SW480 (cell line): ENCODE results near the gene GPRC5C.

Source experiments
- DNase-seq: peaks from one replicate; pipeline ENCODE4 v3.0.0-alpha.2; 2016; ENCODE audit warnings: low spot score

The GPRC5C gene, protein sequence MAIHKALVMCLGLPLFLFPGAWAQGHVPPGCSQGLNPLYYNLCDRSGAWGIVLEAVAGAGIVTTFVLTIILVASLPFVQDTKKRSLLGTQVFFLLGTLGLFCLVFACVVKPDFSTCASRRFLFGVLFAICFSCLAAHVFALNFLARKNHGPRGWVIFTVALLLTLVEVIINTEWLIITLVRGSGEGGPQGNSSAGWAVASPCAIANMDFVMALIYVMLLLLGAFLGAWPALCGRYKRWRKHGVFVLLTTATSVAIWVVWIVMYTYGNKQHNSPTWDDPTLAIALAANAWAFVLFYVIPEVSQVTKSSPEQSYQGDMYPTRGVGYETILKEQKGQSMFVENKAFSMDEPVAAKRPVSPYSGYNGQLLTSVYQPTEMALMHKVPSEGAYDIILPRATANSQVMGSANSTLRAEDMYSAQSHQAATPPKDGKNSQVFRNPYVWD

DNA sequence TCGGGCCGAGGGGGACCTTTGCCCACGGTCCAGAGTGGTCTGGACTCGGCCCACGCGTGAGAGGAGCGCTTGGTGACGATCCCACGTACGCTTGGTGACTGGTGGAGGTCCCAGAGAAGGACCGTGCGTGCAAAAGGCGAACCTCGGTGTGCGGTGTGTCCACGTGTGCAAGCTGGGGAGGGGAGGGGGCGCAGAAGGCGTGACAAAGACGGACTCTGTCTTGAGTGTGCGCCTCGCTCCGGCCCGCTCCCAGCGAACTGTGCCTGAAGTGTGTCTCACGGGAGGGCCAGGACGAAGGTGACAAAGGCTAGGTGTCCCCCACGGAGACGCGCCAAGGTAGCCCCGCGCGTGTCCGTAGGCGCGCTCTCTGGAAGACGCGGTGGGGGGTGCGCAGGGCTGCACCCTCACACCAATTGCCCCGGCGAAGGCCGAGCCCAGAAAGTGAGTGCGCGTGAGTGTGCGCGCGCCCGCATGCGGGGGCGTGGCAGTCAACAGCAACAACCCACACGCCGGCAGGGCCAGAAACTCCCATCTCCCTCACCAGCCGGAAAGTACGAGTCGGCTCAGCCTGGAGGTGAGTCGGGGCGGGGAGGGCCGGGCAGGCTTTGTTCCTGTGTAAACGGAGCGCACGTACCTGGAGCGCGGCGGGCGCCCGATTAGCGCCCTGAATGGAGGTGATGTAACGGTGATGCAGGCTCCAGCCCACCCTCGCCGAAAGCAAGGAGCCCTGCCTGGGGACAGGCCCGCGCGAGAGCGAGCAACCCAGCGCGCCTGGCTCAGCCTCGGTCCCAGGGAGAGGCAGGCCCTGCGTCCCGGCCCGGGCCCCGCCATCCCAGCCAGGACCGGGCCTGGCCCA lies at the start of gene GPRC5C:
Gene GPRC5C (plus strand): TSS at position 521 of the 856 bp plus-strand sequence. CDS start 7,689 bp downstream, outside the sequence.
- peak; percentile 90 for DNase-seq

DNA sequence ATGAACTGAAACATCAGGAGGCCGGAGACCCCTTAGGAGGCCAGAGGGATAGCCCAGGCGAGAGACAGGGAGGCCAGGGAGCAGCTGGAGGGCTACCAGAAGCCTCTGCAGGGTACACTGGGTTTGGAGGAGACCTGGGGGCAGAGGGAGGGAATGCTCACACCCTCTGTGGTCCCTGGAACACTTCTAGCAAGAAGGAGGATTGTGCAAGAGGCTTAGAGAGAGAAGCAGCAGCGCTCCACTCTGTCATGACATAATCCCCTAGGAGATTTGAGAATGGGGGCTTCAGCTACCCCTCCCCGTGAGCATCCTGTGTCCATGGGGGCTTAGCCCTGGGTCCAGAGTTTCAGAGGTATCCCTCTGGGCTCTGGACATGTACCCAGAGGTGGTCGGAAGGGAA lies 48.7 kb upstream of the GPRC5C start:
- DNase-seq: no peak

DNA sequence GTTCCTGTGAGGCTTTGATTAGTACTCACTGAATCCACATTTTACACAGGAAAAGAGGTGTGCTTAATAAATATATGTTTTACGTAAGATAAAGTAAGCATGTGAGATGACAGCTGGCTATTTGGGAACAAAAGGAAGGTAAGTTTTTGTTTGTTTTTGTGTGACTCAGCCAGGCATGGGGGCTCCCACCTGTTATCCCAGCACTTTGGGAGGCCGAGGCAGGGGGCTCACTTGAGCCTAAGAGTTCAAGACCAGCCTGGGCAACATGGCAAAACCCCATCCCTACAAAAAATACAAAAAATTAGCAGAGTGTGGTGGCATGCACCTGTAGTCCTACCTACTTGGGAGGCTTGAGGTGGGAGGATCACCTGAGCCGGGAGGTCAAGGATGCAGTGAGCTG lies 46.7 kb upstream of the GPRC5C start:
- DNase-seq: no peak

DNA sequence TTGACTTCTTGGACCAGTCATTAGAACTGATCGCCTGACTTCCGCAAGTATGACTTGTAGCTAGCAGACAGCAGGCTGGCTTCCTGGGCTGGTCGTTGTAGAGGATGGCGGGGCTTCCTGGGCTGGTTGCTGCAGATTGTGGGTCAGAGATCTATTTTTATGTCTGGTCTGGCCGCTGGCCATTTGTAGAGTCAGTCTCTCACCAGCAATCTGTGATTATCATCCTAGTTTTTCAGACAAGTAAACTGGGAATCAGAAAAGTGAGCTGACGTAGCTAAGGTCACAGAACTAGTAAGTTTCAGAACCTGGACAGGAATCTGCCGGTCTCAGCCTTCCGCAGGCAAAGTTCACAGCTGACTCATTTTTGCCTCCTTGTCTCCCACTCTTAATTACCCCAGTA lies 45.5 kb upstream of the GPRC5C start:
- no peak for DNase-seq

DNA sequence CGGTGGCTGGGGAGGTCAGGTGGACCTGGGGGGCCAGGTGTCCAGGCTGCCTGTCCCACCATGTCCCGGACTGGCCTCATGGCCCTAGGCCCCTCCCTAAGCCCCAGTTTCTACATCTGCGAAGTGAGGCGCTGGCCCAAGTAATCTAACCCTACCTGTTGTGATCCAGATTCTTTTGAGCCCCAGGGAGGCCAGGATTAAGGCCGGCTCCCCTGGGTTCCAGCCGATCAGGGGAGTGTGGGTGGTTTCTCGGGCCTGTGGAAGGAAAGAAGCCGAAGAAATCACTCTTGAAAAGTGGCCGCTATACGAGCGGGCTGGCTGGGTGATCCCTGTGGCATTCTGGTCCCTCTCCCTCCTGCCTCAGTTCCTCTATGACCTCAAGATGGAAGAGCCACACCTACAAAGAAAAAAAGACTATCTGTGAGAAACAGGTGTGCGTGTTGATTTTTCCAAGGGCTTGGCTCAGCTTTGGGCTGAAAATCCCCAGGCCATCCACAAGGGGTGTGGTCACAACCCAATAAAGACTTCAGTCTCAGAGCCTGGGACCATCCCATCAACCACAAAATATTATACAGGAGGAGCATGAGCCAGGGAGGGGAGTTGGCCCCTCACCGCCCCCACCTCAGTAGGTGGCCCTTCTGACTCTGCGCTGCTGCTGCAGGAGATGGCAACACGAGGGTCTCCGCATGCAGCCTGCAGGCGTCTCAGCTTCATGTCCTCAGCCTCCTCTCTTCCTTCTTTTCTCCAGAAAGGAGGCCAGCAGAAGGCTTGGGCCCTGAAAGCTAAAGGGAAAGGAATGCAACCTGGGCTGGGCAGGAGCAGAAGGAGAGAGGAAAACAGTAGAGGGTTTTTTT lies 44.3 kb upstream of the GPRC5C start:
- no peak for DNase-seq

DNA sequence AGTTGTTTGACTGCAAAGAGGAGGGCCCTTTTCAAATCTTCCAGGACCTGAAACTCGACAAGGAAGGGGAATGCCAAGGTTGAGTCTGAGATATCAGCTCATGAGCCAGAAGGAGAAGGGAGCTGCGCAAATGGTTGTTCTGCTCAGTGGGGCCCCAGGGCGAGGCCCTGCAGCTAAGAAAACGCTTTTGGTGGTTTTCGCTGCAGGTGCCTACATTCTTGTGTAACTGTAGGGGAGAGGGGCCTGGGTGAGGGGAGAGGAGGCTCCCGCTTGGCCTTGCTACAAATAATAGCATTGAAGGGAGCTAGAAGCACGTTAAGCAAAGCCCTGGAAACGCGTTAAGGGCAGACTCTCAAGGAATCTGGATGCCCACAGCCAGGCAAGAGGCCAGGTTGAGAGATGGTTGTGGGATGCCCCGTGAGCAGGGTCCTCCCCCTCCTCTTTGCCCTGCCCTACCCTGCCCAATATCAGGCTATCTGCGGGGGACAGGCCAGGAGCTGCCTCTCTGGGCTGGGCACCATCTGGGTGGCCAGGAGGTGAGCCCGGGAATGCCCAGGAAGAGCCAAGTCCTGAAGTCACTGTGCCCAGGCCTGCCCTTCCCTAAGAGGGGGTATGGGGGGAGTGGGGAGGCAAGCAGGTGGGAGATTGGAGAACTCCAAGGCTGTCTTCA lies 42.7 kb upstream of the GPRC5C start:
- DNase-seq: no peak

DNA sequence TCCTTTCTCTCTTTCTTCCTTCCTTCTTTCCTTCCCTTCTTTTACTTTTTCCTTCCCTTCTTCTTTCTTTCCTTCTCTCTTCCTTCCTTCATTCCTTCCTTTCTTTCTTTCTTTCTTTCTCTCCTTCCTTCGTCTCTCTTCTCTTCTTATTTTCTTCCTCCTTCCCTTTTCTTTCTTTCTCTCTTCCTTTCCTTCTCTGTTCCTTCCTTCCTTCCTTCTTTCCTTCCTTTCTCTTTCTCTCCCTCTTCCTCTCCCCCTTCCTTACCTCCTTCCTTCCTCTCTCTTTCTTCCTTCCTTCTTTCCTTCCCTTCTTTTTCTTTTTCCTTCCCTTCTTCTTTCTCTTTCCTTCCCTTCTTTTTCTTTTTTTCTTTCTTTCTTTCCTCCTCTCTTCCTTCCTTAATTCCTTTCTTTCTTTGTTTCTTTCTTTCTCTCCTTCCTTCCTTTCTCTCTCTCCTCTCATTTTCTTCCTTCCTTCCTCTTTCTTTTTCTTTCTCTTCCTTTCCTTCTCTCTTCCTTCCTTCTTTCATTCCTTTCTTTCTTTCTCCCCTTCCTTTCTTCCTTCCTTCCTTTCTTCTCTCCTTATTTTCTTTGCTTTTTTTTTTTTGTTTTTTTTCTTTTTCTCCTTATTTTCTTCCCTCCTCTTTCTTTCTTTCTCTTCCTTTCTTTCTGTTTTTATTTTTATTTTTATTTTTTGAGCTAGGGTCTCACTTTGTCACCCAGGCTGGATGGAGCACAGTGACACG lies 41.8 kb upstream of the GPRC5C start:
- no peak for DNase-seq

DNA sequence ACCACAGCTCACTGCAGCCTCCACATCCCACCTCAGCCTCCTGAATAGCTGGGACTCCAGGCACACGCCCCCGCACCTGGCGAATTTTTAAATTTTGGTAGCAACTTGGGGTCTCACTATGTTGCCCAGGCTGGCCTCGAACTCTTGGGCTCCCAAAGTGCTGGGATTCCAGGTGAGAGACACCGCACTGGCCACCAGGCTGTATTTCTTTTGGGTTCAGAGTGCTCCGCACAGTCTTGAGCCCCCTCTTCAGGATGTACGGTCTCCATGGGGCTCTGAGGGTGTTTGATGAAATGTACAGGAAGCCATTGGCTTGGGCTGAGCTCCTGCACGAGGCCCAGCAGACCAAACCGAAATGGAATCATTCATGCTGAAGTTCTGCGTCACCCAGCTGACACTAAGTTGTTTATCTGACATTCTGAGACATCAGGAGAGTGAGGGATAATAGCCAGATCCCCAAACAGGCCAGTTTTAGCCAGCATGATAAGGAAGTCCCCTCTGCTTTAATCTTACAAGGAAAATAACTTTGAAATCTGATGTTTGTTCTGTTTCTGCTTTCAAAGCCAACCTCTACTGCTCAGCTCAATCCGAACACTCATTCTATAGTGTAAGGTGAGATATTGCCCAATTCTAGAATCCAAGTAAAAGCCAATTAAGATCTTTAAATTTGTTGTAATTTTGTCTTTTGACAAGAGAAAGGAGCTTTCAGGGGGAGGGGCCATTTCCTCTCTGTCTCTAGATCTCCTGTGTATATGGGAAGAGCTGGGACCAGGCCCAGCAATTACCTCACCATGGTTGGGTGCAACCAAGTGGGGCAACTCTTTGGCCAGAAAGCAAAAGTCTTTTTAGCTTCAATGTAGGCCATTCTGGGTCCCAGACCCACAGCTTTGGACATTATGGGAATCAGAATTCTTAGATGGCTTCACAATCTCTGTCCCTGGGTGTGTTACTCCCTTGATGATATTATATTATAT lies 40.9 kb upstream of the GPRC5C start:
- no peak for DNase-seq

DNA sequence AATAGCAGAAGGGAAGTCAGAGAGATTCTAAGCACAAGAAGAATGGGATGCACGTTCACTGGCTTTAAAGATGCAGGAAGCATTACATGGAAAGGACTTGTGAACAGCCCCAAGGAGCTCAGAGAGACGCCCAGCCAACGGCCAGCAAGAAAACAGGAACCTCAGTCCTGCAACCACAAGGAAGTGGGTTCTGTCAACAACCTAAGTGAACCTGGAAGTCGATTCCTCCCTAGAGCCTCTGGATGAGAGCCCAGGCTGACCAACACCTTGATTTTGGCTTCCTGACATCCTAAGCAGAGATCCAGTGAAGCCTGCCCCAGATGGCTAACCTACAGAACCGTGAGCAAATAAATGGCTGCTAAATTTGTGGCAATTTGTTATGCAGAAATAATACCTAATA lies 40.1 kb upstream of the GPRC5C start:
- no peak for DNase-seq

DNA sequence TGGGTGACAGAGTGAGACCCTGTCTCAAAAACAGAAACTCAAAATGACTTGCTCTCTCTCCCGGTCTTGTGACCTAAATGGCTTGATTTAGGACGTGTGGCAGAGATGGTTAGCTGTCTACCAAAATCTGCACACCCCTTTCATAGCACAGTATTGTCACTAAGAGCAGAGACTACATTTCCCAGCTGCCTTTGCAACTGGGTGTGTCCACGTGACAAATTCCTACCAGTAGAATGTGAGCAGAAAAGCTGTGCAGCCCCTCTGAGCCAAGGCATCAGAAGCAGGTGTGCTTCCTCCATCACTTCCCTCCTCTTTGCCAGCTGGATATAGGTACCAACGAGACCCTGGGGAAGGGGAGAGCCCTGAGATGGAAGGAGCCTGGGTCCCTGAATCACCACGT lies 39.0 kb upstream of the GPRC5C start:
- no peak for DNase-seq

DNA sequence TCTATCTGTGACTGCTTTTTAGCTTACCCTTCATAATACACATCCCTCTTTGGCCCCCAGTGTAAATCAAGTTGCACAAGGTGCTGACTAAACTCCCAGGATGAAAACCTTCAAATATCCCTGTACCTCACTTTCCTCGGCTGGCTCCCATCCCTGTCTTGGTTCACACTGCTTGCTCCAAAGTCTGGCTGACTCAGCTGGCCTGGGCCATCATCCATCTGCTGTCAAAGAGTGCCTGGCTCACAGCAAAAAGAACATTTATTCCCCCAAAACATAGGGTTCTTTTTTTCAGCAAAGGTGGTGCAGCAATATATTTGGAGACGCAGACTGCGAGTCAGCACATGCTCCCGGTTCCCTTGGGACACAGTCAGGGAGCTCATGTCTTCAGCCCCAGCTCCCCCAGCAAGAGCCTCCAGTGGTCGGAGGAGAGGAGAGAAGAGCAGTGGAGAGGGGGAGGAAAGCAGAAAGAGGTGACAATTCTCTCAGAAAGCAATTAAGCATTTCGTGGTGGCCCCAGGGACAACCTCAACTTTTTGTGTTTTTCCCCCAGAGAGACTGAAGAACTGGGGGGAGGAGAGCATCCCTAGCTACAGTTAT lies 38.4 kb upstream of the GPRC5C start:
- no peak for DNase-seq

DNA sequence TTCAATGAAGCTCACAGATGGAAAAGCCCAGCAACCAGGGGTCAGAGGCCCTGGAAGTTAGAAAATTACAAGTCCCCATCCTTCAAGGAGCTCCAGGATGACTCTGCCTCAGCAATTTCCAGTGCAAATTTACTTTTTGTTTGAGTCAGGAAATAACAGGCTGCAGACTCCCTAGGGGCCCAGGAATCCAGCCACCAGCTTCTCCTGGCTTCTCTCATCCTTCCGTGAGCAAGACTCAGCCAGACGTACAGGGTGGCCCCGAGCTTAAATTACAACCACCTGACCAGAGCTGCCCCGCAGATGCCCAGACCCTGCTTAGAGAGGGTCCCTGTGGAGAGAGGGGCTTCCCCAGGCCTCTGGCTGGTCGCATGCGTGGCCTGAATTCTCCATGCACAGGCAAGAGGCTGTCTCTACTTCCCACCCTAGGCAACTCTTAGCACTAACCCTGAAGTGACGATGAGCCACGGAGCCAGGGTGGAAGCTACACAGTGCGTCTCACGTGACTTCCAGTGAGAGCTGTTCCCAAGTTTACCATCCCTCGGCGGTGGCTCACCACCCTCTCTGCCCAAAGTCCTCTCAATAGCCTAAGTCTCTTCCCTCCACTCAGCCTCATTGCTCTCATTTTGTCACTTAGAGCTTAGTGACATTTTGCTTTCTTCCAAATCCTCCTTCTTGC lies 37.5 kb upstream of the GPRC5C start:
- DNase-seq: no peak

DNA sequence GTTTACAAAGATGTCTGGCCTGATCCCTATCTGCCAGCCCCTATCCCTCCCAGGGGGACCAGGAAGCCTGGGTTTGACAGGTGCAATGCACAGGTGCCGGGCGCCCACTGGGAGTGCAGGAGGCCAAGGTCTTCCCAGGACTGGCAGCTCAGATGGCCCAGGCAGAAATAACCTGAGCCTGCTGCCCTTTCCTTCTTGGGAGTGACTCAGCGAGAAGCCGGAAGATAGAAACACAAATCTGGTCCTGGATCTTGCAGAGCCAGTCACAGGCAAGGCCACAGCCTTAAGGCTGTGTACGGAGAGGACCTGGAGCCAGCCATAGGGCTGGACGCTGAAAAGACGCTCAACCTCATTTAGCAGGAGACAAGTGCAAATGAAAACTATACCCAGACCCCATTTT lies 36.9 kb upstream of the GPRC5C start:
- DNase-seq: no peak

DNA sequence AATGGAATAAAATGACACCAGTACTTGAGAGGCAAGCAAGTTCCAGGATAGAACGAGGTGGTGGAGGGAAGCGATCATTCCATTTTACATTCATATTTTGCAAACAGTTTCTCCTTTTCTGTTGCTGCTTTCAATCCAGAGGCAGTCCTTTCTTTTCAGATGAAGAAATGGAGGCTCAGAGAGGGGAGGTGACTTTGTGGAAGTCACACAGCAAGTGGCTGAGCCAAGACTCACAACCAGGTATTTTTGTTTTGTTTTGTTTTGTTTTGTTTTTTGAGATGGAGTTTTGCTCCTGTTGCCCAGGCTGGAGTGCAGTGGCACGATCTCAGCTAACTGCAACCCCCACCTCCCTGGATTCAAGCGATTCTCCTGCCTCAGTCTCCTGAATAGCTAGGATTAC lies 35.3 kb upstream of the GPRC5C start:
- no peak for DNase-seq

DNA sequence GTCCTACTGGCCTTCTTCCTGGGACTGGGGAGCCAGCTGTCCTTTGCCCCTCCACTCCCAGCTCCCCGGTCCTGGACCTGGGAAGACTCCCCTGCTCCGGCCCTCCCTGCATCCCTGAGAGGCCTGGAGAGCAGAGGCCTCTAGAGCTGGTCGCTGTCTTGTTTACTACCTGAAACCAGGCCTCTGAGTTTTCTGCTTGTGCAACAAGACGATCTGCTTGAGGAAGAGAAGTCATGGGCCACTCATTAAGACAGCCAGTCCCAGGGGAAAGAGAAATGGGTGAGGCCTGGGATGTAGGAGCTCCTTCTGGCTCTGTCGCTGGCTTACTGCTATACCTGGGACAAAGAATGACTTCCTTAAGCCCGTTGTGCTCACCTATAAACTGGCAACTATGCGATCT lies 29.8 kb upstream of the GPRC5C start:
- DNase-seq: no peak

DNA sequence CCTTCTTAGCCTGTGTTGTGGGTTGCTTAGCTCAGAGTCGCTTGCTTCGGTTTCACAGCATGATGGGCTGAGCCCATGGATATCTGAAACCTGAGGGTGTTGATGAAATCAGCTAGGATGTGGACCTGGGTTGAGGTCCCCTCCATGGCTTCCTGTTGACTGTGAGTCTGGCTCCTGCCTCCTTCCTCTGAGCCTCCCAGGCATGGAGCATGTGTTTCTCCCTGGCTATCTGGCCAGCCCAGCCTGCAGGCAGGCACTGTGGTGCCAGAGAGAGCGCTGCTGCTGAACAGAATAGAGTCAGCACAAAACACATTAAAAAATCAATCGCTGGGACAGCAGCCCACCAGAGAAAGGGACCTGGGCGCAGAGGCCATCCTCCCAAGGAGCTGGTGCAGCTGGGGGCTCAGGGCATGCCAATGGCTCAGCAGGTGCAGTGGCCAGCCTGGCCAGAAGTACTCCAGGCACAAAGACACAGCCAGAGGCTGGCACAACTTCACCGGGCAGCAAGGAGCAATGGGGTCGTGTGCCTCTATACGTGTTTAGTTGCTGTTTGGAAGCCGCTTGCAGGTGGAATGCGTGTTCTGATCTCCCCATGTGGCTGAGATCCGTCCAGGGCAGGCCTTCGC lies 28.3 kb upstream of the GPRC5C start:
- no peak for DNase-seq

DNA sequence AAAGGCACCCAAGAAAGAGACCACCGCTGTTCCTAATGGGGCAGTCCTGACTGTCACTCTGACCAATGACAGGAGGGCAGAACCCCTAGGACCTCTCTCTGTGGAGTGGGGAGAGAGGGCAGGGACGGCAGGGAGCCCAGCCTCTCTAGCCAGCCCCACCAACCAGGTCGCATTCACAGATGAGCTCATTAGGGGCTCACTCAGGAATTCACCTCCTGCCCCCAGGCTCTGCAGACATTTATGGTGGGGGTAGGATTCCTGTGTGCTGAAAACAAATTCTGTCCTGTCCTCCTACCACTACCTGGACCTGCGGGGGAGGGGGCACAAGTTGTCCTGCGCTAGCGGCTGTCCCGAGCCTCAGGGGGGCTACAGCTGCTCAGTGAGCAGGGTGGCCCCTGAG lies 27.7 kb upstream of the GPRC5C start:
- no peak for DNase-seq

DNA sequence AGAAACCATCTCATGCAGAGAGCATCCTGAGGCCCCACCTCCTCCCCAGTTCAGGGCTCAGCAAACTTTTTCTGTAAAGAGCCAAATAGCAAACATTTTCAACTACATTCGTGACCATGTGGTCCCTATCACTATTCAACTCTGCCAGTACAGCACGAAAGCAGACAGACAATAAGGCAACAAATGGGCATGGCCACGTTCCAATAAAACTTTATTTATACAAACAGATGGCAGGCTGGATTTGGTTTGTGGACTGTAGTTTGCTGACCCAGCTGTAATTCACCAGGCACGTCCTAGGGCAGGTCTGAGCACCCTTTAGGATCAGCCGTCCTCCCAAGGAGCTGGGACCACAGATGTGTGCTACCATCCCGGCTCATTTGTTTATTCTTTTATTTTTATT lies 27.1 kb upstream of the GPRC5C start:
- DNase-seq: no peak
